Stimulated activated CD4-positive, alpha-beta T cell treated with anti-CD3 and anti-CD28 coated beads, Interleukin-2, amount 100 ng/mL, for 4 hours (primary cell): ENCODE data around the gene MEF2D.

Experiments
- DNase-seq: peaks from one replicate; pipeline ENCODE4 v3.0.0-alpha.2; 2020; ENCODE audit warnings: low read depth

Gene MEF2D

DNA sequence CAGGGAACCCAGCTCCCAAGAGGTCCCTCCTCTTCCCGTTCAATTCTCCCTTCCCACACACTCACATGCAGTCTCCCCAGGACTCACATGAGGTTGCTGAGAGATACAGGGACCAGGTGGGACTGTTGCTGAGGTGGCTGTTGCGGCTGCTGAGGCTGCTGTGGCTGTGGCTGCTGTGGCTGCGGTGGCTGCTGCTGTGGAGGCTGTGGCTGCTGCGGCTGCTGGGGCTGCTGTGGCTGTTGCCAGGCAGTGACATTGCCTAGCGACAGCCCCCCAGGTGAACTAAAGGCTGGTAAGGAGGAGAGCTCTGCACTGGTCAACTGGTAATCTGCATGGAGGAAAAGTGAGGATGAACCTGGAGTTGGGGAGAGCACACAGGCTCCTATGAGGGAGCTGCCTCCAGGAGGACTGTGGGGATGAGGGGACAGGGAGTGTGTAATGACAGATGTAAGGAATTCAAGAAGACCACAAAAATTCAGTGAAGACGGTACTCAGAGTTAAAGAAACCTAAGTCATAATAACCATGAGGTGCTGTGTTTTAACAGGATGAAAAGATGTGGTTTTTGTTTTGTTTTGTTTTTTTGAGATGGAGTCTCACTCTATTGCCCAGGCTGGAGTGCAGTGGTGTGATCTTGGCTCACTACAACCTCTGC lies 31.8 kb downstream of the MEF2D start:
- DNase-seq, result no peak

- no peak for DNase-seq
These were observed 32.7 kb downstream of the MEF2D start for GRCh38 chr1:156467906-156468305.

DNA sequence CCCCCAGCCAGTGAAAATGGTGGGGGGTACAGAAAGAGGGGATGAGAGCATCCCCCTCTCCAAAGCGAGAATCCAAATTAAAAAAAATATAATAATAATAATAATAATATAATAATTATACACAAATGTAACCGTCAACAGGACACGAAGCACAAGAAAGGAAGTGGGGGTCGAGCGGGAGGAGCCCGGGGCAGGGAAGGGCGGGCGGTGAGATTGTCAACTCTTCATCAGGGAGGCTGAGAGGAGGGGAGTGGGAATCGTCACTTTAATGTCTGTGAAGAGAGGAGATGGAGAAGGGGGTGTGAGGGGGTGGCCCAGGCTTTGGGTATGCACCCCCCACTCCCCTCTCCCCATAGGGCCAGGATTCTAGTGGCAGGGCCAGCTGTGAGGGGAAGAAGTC lies 33.2 kb downstream of the MEF2D start:
- DNase-seq, result no peak

GRCh38 chr1:156465747-156466365 lies 34.7 kb downstream of the MEF2D start:
- DNase-seq, result no peak

DNA sequence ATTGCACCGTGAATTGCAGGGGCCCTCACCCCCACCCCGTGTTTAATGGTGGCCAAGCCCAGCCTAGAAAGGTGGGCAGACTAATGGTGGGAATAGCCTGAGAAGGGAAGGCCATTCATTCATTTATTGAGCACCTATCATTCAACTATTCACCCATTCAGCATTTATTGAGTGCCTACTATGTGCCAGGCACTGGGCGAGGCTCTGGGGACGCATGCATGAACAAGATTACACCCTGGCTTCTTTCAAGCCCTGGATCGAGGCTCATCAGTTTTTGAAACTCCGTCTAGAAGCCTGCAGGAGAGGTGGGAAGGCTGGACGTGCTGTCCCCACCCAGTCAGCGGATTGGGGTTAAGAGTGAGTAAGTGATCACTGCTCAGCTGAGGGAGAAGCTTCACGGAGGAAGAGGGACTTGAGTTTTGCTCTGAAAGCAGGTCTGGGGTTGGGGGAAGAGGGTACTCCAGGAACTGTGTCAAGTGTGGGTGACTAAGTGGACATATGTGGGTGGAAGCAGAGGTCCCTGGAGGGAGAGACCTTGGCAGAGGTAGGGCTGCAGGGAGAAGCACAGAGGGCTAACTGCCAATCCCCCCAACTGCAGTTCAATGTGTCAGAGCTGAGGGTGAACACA lies 35.6 kb downstream of the MEF2D start:
- DNase-seq, result no peak

- DNase-seq, result no peak
These were observed 36.2 kb downstream of the MEF2D start for GRCh38 chr1:156464335-156464734.

GRCh38 chr1:156463874-156464273 lies 36.7 kb downstream of the MEF2D start:
- no peak for DNase-seq

- no peak for DNase-seq
These were observed 37.4 kb downstream of the MEF2D start for GRCh38 chr1:156462954-156463795.

DNA sequence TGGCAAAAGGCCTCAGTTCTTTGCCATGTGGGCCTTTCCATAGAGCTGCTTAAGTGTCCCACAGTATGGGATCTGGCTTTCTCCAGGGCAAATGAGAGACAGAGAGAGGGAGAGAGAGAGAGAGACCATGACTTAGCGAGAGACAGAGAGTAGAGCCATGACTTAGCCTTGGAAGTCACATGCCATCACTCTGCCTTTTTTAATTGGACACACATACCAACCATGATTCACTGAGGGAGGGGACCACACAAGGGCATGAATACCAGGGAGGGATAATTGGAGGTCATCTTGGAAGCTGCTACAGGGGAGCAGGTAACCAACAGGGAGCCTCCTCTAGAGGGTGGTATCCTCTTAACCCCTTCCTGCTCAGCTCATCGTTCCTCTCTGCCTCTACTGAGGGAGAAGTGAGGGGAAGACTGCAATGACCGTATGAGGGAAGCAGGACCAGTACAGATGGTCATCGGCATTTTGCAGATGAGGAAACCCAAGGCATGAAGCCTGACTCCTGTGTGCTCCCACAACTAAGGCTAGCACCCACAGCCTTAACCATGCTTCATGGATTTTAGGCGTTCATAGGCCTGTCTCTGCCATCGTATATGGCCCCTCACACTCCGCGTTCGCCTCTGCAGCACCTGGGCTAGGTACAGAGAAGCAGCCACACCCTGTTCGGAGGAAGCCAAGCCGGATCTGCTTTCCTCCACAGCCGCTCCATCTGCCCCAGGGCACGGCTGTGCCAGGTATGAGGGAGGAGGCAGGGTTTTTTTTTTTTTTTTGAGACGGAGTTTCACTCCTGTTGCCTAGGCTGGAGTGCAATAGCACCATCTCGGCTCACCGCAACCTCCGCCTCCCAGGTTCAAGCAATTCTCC lies 38.6 kb downstream of the MEF2D start:
- no peak for DNase-seq

DNA sequence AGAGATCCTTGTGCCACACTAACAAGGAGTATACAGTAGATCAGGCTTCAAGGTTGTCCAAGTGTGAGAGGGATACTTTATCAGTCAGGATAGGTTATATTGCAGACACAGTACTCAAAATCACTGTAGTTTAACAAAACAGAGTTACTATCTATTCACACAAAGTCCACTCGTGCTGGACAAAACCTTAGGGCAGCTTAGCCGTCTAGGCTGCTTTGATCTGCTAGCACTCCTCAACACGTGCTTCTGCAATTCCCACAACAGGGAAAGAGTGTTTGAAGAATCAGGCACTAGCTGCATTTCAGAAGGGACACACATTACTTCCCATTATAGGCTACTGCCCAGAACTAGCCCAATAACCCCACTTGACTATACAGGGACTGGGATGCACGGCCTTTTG lies 39.5 kb downstream of the MEF2D start:
- no peak for DNase-seq

DNA sequence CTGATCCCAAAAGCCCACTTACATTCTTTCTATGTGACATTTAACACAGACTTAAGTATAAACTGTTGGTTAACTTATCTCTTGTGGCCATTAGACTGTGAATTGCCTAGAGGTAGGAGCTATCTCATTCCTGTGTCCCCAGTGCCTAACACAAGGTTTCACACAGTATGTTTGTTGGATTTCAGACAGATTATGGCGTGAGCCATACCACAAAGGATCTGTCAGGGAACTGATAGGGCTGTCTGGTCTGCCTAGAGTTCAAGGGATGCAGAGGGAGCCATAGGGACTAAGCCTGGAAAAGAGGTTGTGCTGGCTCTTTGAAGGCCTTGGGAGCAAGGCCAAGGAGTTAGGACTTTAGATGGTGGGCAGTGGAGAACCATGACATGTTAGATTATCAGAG lies 40.0 kb downstream of the MEF2D start:
- no peak for DNase-seq

DNA sequence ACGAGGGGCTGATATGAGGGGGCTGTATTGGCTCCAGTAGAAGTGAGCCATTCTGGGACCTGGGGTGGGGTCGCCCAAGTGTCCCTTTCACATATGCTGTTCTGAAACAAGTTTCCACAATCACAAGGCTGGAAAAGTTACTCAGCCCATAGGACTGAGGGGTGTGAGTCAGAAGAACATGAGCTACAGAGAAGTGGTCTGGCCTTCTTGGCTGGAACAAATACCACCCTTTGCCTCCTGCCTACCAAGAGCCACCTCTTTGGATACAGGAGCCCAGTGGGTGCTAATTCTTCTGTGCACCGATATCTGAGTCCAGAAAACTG lies 42.4 kb downstream of the MEF2D start:
- DNase-seq, result no peak

- peak; percentile 96 for DNase-seq
These were observed 43.7 kb downstream of the MEF2D start for GRCh38 chr1:156456625-156457465.

GRCh38 chr1:156455362-156455761 lies 45.2 kb downstream of the MEF2D start:
- DNase-seq, result no peak

- no peak for DNase-seq
These were observed 47.7 kb downstream of the MEF2D start for GRCh38 chr1:156452907-156453306.

GRCh38 chr1:156451505-156452160 lies 48.9 kb downstream of the MEF2D start:
- DNase-seq, result no peak

- DNase-seq, result no peak
These were observed 52.2 kb downstream of the MEF2D start for GRCh38 chr1:156448134-156448967.

DNA sequence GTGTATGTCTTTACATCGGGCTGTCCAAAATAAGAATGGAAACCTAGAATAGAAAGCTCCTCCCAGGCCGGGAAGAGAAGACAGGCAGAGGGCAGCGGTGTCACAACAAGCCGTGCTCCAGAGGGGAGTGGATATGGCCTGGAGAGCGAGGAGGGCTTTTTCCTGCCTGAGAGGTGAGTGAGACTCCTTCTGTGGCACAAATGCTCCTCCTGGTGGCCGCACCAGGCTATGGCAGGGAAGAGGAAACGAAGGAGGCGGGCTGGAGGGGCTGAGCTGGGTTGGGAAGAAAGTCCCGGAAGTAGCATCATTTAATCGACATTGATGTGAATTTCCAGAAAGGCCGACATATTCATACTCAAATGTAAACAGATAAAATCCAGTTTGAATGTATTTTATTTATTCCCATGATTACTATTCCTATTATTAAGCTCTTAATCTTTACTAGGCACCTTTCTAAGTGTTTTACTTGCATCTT lies 54.7 kb downstream of the MEF2D start:
- peak; percentile 70 for DNase-seq

GRCh38 chr1:156444407-156445001 lies 56.1 kb downstream of the MEF2D start:
- DNase-seq, result no peak
